Nephron progenitor cell (in vitro differentiated cells): Measurements from ENCODE around the gene ARFGAP2.
"Not testable (repeated sequence)": the region's sequence is repeated elsewhere in the genome, so short reads cannot be mapped to it uniquely, and the experiment has no call there.

Source experiments
- DNase-seq: peaks from one replicate; pipeline ENCODE4 v3.0.0; 2021
- H3K27ac Mint-ChIP-seq: 2 replicates; pipeline ENCODE4 v1.8.0; 2021; ENCODE audit warnings: mild to moderate bottlenecking, moderate library complexity, mixed read lengths
- H3K27me3 Mint-ChIP-seq: 2 replicates; pipeline ENCODE4 v1.8.0; 2021; ENCODE audit warnings: mild to moderate bottlenecking, low read depth, mixed read lengths; ENCODE audit not compliant: poor library complexity
- H3K36me3 Mint-ChIP-seq: 2 replicates; pipeline ENCODE4 v1.8.0; 2021; ENCODE audit warnings: low read depth, mixed read lengths
- H3K4me1 Mint-ChIP-seq: 2 replicates; pipeline ENCODE4 v1.8.0; 2021; ENCODE audit warnings: mixed read lengths
- H3K4me3 Mint-ChIP-seq: 2 replicates; pipeline ENCODE4 v1.8.0; 2021; ENCODE audit warnings: mild to moderate bottlenecking, moderate library complexity, mixed read lengths
- H3K9me3 Mint-ChIP-seq: 2 replicates; pipeline ENCODE4 v1.8.0; 2021; ENCODE audit warnings: mild to moderate bottlenecking, moderate library complexity, mixed read lengths
- CTCF ChIP-seq: fragments of 200-600 bp; sonication (generic); IDR thresholded peaks from 2 replicates; pipeline ENCODE4 v1.5.0; 2021; ENCODE audit warnings: antibody characterized with exemption

ARFGAP2 gene

GRCh38 chr11:47204637-47204989, 27.9 kb upstream of the ARFGAP2 start:
- peaks cover 6% of the 10 kb centered on the region for H3K4me1 Mint-ChIP-seq
- no peak overlapping the region for H3K4me3 Mint-ChIP-seq
- H3K27ac Mint-ChIP-seq = no peak overlapping the region
- no peak for TF ChIP-seq CTCF
- H3K36me3 Mint-ChIP-seq = no peaks in the 10 kb centered on the region
- H3K9me3 Mint-ChIP-seq = no peaks in the 10 kb centered on the region
- H3K27me3 Mint-ChIP-seq = peaks cover 9% of the 10 kb centered on the region
- DNase-seq = no peak

GRCh38 chr11:47202576-47202975, 25.9 kb upstream of the ARFGAP2 start:
- no peak overlapping the region for H3K27ac Mint-ChIP-seq
- DNase-seq = no peak
- TF ChIP-seq CTCF = no peak
- H3K4me3 Mint-ChIP-seq = no peak overlapping the region
- H3K9me3 Mint-ChIP-seq = no peaks in the 10 kb centered on the region
- peaks cover 9% of the 10 kb centered on the region for H3K4me1 Mint-ChIP-seq
- peaks cover 10% of the 10 kb centered on the region for H3K27me3 Mint-ChIP-seq
- H3K36me3 Mint-ChIP-seq = no peaks in the 10 kb centered on the region

GRCh38 chr11:47201015-47201414, 24.3 kb upstream of the ARFGAP2 start:
- Mint-ChIP-seq H3K4me3 (no peak overlapping the region), H3K9me3 (no peaks in the 10 kb centered on the region), H3K27ac (no peak overlapping the region), H3K36me3 (no peaks in the 10 kb centered on the region), H3K4me1 (peaks cover 9% of the 10 kb centered on the region), H3K27me3 (peaks cover 14% of the 10 kb centered on the region)
- no peak for DNase-seq
- TF ChIP-seq CTCF = no peak

- H3K9me3 Mint-ChIP-seq, DNase-seq, H3K36me3 Mint-ChIP-seq, H3K27ac Mint-ChIP-seq, H3K4me3 Mint-ChIP-seq: not testable (repeated sequence)
- Mint-ChIP-seq H3K4me1 (peaks cover 24% of the 10 kb centered on the region), H3K27me3 (peaks cover 22% of the 10 kb centered on the region)
Measured at GRCh38 chr11:47198161-47198560, 21.5 kb upstream of the ARFGAP2 start.

- Mint-ChIP-seq H3K9me3 (no peaks in the 10 kb centered on the region), H3K4me3 (no peak overlapping the region), H3K27ac (no peak overlapping the region), H3K36me3 (no peaks in the 10 kb centered on the region), H3K4me1 (peaks cover 29% of the 10 kb centered on the region), H3K27me3 (peaks cover 46% of the 10 kb centered on the region)
- no peak for DNase-seq
- no peak for TF ChIP-seq CTCF
Measured at GRCh38 chr11:47192111-47192510, 15.4 kb upstream of the ARFGAP2 start.

GRCh38 chr11:47191137-47191536, 14.5 kb upstream of the ARFGAP2 start:
- H3K4me1 Mint-ChIP-seq = peaks cover 29% of the 10 kb centered on the region
- not testable (repeated sequence) for H3K4me3 Mint-ChIP-seq, H3K9me3 Mint-ChIP-seq, DNase-seq, H3K36me3 Mint-ChIP-seq, H3K27ac Mint-ChIP-seq
- H3K27me3 Mint-ChIP-seq = peaks cover 48% of the 10 kb centered on the region

- no peaks in the 10 kb centered on the region for H3K9me3 Mint-ChIP-seq
- H3K27me3 Mint-ChIP-seq = peaks cover 47% of the 10 kb centered on the region
- DNase-seq = no peak
- no peaks in the 10 kb centered on the region for H3K36me3 Mint-ChIP-seq
- H3K27ac Mint-ChIP-seq = no peak overlapping the region
- no peak overlapping the region for H3K4me3 Mint-ChIP-seq
- TF ChIP-seq CTCF = no peak
- H3K4me1 Mint-ChIP-seq = peaks cover 30% of the 10 kb centered on the region
Measured at GRCh38 chr11:47189100-47189834, 12.6 kb upstream of the ARFGAP2 start.
